NCI-H1105 (cell line): ENCODE data around the gene DUSP5.

Source experiments
- DNase-seq: peaks from one replicate; lab custom pipeline; 2025; lab: John Stamatoyannopoulos, UW

DUSP5 gene

GRCh38 chr10:110546499-110547110 lies 48.9 kb downstream of the DUSP5 start:
- no peak for DNase-seq

DNA sequence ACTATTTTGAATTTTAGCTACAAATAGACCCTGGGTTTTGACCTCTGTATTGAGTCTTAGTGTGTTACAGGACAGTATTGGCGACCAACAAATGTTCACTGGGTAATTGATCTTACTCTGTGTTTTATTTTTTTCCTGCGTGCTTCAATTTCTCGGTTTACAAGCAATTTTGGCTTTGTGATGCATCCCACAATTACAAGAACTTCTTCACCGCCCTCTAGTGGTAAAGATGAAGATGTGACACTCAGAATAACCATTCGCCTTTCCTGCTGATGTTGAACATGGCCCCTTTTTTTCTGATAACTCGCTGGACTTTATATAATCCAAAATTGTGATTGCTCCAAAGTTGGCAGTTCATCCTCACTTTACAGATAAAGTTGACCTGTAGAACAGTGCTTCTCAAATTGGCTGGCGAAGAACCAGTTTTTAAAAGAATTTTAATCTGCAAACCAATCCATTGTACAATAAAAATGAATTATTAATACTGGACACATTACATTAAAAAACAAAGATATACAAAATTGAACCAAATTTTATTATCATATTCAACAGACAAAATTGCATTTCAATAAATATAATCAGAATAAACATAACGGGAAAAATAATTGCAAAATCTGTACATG lies 49.5 kb downstream of the DUSP5 start:
- DNase-seq: no peak

DNA sequence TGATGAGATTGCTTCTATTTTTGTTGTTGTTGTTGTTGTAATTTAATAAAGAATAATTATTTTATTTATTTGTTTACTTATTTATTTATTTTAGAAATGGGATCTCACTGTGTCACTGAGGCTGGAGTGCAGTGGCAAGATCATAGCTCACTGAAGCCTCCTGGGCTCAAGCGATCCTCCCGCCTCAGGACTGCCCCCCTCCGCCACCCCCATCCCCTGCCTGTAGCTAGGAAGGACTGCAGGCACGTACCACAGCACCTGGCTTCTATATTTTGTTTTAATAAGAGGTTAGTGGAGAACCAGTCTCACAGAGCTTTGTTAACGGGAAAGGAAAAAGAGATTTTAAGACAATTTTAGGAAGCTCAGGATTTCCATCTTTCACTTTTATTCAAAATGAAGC lies 50.3 kb downstream of the DUSP5 start:
- no peak for DNase-seq

DNA sequence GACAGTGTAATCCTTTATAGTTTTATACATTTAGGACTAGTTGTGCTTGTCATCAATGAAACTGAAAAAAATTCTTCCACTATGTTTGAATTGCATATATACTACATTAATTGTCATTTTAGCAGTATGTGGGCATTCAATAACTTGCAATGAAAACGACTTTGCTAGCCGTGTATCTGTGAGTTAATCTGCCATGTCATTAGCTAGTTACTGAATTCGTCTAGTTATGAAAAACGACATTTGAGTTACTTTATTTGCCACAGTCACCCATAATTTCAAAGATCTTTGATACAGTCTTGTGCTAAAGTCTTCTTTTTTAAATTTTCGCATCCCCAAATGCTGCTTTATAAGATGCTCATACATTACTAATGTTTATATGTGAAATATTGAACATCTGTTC lies 51.5 kb downstream of the DUSP5 start:
- no peak for DNase-seq

DNA sequence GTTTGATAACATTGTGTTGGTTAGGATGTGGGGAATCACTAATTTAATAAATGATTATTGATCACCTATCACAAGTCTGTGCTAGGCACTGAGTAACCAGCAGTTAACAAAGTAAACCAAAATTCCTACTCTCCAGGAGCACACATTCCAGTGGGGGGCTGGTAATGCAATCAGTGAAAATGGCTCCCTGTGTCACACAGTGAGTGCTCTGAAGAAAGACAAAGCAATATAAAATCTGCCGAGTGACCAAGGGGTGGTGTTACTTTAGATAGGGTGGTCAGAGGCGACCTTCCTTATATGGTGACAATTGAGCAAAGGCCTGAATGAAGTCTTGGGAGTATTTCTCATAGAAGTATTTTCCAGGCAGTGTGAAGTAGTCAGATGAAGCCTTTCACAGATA lies 56.2 kb downstream of the DUSP5 start:
- no peak for DNase-seq

DNA sequence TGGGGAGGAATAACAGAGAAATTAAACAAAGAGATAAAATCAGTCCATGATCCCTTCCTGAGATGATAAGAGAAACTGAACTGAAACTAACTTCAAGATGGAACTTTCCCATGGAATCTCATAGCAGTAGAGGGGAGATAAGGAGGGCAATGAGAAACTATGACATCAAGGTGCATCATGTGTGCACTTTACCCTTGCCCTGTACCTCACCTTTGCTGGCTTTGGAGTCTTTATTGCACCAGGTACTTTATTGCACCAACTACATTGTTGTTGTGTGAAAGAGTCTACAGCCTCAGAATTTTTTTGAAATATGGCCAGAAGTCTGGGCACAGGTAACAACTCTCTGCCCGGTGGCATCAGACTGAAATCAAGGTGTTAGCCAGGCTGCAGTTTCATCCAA lies 58.6 kb downstream of the DUSP5 start:
- no peak for DNase-seq

GRCh38 chr10:110556969-110557601 lies 59.4 kb downstream of the DUSP5 start:
- DNase-seq: no peak

DNA sequence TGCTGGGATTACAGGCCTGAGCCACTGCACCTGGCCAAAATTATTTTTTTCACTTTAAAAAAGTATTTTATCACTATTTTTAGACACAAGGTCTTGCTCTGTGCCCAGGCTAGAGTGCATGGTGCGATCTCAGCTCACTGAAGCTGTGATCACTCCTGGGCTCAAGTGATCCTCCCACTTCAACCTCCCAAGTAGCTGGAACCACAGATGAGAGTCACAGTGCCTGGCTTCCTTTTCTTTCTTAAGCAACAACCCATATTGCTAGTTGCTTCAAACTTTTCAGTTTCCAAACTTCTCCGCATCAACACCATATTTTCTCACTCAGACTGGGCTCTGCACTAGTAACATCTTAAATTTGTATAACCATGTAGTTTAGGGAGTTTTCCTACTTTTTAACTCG lies 60.3 kb downstream of the DUSP5 start:
- DNase-seq: no peak

- no peak for DNase-seq
Observed at GRCh38 chr10:110560012-110560411, 62.3 kb downstream of the DUSP5 start.
